HG03565 (cell line): ENCODE results near the gene HEXIM1.
A peak's percentile ranks its signal among the peaks of the same experiment; 100 is the strongest.

Experiments
- ATAC-seq: cut with Tn5 transposase; IDR thresholded peaks from one replicate; pipeline ENCODE4 v1.9.1; 2021; ENCODE audit warnings: mild to moderate bottlenecking, moderate library complexity; ENCODE audit not compliant: unreplicated experiment

The HEXIM1 gene, protein sequence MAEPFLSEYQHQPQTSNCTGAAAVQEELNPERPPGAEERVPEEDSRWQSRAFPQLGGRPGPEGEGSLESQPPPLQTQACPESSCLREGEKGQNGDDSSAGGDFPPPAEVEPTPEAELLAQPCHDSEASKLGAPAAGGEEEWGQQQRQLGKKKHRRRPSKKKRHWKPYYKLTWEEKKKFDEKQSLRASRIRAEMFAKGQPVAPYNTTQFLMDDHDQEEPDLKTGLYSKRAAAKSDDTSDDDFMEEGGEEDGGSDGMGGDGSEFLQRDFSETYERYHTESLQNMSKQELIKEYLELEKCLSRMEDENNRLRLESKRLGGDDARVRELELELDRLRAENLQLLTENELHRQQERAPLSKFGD

GRCh38 chr17:45148183-45149036 is at the start of gene HEXIM1:
HEXIM1 (plus strand) TSS chr17:45148475; CDS start chr17:45149191, 716 bp downstream.
- ATAC-seq = peak; percentile 56

GRCh38 chr17:45098869-45099616 is 49.2 kb upstream of the HEXIM1 start:
- ATAC-seq = no peak

DNA sequence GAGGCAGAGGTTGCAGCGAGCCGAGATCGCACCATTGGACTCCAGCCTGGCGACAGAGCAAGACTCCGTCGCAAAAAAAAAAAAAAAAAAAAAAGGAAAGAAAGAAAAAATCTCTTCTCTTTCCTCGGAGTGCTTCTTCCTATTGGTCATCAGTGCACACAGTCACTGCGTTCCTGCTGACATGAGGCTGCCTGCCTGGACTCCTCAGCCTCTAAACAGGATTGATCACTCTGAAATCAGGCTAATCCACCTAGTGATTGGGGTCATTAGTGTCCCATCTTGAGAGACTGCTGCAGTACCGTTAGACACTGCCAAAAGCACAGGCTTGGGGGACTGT is 46.8 kb upstream of the HEXIM1 start:
- no peak for ATAC-seq

- ATAC-seq = no peak
These were observed 46.1 kb upstream of the HEXIM1 start for GRCh38 chr17:45101883-45102811.

- ATAC-seq = no peak
These were observed 45.4 kb upstream of the HEXIM1 start for GRCh38 chr17:45102856-45103255.

- ATAC-seq = no peak
These were observed 44.9 kb upstream of the HEXIM1 start for GRCh38 chr17:45103269-45103795.

GRCh38 chr17:45104029-45104428 is 44.2 kb upstream of the HEXIM1 start:
- no peak for ATAC-seq

DNA sequence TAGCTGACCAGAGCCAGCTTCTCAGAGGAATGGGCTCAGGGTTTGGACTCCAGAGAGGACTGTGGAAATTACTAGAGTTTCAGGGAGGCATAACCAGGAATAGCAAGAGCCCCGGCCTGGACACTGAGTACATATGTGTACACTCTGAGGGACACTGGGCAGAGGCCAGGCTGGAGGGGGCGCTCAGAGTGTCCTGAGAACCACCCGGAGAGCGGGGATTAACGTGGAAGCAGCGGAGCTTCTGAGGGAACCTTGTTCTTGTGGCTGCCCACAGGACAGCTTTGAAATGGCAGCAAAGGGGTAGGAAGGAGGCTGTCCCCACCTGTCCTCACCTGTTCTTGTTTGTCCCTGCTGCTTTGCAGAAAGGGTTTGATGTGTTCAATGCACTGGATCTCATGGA is 43.8 kb upstream of the HEXIM1 start:
- no peak for ATAC-seq

GRCh38 chr17:45104907-45105624 is 43.2 kb upstream of the HEXIM1 start:
- ATAC-seq = no peak

GRCh38 chr17:45106096-45106495 is 42.2 kb upstream of the HEXIM1 start:
- no peak for ATAC-seq

- ATAC-seq = no peak
These were observed 41.7 kb upstream of the HEXIM1 start for GRCh38 chr17:45106582-45106981.

GRCh38 chr17:45107293-45108010 is 40.8 kb upstream of the HEXIM1 start:
- ATAC-seq = no peak

- ATAC-seq = no peak
These were observed 40.2 kb upstream of the HEXIM1 start for GRCh38 chr17:45108051-45108450.

DNA sequence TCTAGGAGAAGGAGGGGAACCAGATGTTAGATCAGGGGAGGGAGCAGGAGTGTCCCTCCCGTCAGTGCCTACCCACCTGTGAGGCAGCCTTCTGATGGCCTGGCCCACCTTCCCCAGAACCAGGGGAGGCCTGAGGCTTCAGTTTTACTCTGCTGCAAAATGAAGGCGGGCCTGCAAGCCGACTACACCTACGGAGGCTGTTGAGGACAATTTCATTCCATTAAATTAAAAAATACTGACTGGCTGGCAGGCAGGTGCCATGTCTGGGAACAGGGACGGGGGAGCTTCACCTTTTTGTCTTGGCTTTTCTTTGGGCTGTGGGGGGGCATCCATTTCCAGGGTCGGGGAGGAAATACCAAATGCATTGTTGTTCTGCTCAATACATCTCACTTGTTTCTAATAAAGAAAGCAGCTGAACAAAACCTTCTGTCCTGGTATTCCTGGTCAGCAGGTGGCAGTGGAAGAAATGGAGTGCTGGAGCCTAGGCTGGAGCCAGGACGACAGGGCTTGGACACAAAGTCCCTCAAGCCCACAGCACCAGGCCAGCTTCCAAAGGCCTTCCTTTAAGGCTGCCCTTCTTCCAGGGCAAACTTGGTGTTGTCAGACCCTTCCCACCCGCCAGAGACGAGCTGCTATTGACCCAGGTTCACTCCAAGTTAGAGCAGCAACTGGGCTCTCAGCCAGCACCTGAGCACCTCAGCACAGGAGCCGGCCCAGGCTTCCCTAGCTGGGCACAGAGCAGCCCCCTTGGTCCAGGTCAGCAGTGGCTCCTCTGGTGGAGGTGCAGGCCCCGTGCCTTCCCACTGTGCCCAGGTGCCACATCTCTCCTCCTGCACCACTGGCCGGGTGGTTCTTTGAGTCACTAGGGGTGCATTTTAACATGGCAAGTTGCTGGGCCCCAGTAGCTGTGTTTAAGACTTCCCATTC is 39.4 kb upstream of the HEXIM1 start:
- ATAC-seq = no peak

DNA sequence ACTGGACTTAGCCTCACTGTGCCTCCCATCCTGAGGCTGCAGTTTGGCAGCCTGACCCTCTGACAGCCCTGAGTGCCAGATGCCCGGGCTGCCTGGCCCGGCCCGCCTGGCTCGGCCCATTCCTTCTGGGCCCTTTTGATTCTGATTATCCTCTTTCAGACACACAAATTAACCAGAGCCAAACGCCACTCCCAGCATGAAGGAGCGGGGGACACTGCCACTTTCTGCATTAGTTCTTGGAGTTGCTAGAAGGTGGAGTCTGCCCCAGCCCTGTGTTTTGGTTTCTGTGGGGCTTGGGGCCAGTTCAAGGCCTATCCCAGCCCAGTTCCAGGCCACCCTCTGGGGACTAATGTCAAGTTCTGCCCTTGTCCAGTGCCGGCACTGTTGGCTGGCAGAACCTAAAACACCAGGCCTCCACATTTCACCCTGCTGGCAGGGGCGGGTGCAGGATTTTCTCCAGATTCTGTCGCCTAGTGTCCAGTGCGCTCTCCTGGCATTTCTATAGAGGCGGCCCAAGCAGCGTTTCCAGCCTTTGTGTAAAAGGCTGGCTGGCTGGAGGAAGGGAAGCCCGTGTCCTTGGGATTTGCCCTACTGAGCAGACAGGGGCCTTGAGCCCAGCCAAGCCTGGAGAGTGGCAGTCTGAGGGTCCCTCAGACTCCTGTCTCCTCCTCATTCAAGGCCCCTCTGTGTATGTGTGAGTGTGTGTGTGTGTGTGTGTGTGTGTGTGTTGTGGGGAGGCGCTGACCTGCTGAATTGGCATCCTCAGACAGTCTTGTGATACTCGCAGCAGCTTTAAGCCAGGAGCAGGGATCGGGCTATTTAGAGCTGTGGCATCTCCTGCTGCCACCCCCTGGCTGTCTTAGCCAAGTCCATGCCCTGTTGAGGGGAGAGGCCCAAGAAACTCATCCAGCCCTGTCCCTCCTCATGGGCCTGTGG is 37.3 kb upstream of the HEXIM1 start:
- ATAC-seq = no peak

DNA sequence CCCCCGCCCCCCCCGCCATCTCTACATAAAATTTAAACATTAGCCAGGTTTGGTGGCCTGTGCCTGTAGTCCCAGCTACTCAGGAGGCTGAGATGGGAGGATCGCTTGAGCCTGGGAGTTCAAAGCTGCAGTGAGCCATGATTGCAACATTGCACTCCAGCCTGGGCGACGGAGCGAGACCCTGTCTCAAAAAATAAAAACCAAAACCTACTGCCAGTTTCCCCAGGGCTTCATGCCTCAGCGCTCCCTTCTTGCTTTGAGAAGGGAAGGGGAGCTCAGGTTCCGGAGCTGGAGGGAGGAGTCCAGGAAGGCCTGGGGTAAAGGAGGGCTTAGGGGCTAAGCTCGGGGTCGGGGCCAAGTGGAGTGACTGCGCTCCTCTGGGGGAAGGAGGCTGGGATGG is 36.4 kb upstream of the HEXIM1 start:
- ATAC-seq = no peak
